ENCODE measurements around the gene NFASC.

DNA sequence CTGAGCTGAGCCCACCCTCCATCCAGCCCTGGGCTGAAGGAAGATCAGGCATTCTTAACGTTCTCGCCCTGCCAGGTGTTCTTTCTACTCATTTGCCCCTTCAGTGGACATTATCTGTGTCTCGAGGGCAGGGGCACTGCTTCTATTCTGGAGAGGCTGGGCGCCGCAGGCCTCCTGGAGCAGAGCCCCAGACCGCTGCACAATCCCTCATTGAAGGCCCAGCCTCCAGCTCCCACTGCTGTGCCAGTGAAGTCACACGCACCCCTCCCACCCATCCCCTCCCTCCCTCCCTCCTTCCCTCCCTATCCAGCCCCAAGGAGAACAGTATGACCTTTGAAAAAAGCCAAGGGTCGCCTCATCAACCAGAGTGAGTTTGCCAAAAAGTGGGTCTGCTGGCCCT, 76.7 kb downstream of the NFASC start:
- TF ChIP-seq, protein P1, sequence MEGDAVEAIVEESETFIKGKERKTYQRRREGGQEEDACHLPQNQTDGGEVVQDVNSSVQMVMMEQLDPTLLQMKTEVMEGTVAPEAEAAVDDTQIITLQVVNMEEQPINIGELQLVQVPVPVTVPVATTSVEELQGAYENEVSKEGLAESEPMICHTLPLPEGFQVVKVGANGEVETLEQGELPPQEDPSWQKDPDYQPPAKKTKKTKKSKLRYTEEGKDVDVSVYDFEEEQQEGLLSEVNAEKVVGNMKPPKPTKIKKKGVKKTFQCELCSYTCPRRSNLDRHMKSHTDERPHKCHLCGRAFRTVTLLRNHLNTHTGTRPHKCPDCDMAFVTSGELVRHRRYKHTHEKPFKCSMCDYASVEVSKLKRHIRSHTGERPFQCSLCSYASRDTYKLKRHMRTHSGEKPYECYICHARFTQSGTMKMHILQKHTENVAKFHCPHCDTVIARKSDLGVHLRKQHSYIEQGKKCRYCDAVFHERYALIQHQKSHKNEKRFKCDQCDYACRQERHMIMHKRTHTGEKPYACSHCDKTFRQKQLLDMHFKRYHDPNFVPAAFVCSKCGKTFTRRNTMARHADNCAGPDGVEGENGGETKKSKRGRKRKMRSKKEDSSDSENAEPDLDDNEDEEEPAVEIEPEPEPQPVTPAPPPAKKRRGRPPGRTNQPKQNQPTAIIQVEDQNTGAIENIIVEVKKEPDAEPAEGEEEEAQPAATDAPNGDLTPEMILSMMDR (conservative IDR thresholded peaks at IDR 0.05; ENCODE audit: low read length): no peak
- TF ChIP-seq EZH2phosphoT487 (IDR thresholded peaks at IDR 0.05; ENCODE audit: borderline replicate concordance, low read depth, low read length): no peak
